GM12873 (cell line): ENCODE results near the gene OSBPL9.

Experiments
- TF ChIP-seq, protein P1 (sequence below): IDR thresholded peaks from 2 replicates; pipeline ENCODE4 v1.5.1; 2012; ENCODE audit warnings: low read depth, mild to moderate bottlenecking, moderate library complexity, low read length, control low read depth; ENCODE audit not compliant: insufficient read depth; ENCODE audit errors: missing control alignments

The OSBPL9 gene

DNA sequence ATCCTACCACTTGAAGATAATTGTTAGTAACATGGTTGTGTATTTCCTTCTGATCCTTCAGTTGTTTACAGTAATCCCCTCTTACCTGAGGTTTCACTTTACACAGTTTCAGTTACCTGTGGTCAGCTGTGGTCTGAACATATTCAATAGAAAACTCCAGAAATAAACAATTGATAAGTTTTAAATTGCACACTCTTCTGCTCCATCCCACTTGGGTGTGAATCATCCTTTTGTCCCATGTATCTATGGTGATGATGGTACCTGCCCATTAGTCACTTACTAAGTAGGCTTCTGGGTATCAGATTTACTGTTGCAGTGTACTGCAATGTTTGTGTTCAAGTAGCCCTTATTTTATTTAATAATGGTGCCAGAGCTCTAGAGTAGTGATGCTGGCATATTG, 62.5 kb downstream of the OSBPL9 start:
- TF ChIP-seq, protein P1, sequence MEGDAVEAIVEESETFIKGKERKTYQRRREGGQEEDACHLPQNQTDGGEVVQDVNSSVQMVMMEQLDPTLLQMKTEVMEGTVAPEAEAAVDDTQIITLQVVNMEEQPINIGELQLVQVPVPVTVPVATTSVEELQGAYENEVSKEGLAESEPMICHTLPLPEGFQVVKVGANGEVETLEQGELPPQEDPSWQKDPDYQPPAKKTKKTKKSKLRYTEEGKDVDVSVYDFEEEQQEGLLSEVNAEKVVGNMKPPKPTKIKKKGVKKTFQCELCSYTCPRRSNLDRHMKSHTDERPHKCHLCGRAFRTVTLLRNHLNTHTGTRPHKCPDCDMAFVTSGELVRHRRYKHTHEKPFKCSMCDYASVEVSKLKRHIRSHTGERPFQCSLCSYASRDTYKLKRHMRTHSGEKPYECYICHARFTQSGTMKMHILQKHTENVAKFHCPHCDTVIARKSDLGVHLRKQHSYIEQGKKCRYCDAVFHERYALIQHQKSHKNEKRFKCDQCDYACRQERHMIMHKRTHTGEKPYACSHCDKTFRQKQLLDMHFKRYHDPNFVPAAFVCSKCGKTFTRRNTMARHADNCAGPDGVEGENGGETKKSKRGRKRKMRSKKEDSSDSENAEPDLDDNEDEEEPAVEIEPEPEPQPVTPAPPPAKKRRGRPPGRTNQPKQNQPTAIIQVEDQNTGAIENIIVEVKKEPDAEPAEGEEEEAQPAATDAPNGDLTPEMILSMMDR, result no peak

DNA sequence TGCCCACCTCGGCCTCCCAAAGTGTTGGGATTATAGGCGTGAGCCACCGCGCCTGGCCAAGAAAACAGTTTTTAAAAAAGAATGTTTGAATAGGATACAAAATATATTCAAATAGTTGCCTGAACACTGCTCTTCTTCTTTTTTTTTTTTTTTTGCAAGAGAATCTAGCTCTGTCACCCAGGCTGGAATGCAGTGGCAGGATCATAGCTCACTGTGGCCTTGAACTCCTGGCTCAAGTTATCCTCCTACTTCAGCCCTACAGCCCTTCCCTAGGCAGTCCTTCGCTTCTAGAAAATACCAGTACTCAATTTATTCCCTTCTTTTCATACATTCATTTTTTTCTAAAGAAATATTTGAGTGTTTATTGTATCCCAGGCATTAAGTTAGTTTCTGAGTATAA, 67.9 kb downstream of the OSBPL9 start:
- TF ChIP-seq, protein P1, result no peak

DNA sequence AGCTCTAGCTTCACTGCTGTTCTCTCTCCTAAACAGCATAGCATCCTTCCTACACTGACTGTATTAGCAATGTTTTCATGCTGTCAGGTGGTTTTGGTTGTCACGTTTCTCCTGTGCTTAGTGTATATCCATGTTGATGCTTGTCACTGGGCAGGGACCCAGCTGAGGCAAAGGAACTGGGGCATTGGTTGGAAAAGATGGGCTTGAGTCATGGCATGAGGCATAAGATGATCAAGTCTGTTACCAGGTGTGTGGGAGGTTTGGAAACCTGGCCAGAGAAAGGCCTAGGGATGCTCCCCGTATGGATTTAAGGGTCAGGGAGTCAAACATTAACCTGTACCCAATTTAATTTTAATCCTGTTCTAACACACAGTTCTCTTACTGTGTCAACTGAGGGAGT, 69.6 kb downstream of the OSBPL9 start:
- TF ChIP-seq, protein P1, result no peak

DNA sequence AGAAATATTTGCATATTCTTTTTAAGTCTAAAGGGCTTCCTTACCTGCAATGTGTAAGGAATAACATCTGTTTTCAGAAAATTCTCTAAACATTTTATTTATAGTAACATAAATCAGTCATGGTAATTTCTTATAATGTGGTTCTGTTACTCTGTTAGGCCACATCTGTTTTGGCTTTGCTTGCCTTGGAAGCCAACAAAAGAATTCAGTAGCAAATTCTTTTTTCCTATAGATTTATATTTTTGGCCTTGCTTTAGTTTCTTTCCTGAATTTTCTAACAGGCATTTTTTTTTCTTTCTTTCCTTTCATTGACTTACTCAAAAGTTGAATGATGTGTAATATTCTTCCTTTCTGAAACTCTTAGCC, 72.2 kb downstream of the OSBPL9 start:
- TF ChIP-seq, protein P1, result no peak

DNA sequence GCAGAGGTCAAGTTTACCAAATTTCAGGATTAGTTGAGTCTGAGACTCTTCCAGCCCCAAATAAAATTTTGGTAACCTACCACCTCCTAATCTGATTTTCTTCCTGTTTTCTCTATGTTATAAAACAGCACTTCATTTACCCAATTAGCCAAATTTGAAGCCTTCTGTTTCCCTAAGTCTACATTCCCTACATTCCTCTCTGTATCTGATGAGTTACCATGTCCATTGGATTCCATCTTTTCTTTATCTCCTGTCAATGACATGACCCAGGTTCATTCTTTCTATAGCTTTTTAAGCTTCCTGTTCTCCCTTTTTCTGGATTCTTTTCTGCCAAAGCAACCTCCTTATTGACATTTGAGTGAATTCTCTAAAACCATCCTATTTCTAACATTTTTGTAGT, 72.8 kb downstream of the OSBPL9 start:
- TF ChIP-seq, protein P1, result no peak

DNA sequence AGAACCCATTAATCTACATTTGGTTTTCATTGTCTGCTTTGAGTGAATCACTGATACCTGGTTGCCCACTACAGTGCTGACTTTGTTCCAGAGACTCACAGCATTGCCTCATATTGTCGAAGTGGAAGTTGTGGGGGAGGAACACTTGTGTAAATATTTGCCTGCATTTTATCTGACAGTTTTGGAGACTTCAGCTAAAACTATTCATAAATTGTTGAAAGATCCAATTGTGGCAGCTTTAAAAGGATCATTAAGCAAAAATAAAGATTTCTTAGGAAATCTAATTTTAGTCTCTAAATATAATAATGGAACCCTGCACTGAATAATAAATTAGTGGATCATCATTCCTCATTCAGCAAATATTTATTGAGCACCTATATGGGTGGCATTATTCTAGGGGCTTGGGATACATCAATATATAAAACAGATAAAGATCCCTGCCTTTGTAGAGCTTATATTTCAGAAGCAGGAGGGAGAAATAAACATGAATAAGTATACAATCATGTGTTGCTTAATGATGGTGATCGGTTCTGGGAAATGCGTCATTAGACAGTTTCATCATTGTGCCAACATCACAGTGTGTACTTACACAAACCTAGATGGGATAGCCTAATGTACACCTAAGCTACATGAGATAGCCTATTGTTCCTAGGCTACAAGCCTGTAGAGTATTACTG, 73.5 kb downstream of the OSBPL9 start:
- TF ChIP-seq, protein P1, result no peak

DNA sequence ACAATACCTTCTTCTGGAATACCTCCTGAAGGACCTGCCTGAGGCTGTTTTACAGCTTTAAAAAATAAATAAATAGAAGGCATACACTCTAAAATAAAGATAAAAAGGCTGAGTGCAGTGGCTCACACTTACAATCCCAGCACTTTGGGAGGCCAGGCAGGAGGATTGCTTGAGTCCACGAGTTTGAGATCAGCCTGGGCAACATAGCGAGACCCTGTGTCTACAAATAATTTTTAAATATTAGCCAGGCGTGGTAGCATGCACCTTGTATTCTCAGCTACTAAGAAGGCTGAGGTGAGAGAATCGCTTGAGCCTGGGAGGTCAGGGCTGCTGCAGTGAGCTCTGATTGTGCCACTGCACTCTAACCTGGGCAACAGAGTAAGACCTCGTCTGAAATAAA, 75.0 kb downstream of the OSBPL9 start:
- TF ChIP-seq, protein P1, result no peak
